Suprapubic skin (tissue), 4 donors: ENCODE data around the gene CSMD2. TPM values are rescaled to one million over a fixed set of nuclear protein-coding genes. Genes with fewer than 3 reads are reported as not detected.

ENCODE experiments used
- DNase-seq, 2 donors: peaks; one replicate each; pipeline ENCODE4 v3.0.0-alpha.2; 2019; ENCODE audit warnings: low spot score in 2 of 2
- H3K27ac ChIP-seq: fragments of 200-600 bp; sonication (generic); one replicate; pipeline ENCODE4 v1.5.1; 2019
- H3K27me3 ChIP-seq: fragments of 200-600 bp; sonication (generic); one replicate; pipeline ENCODE4 v1.5.1; 2019
- H3K36me3 ChIP-seq: fragments of 200-600 bp; sonication (generic); one replicate; pipeline ENCODE4 v1.5.1; 2019
- H3K4me1 ChIP-seq: fragments of 200-600 bp; sonication (generic); one replicate; pipeline ENCODE4 v1.5.1; 2019
- H3K4me3 ChIP-seq: fragments of 200-600 bp; sonication (generic); one replicate; pipeline ENCODE4 v1.5.1; 2019; ENCODE audit warnings: mild to moderate bottlenecking
- H3K9me3 ChIP-seq: fragments of 200-600 bp; sonication (generic); one replicate; pipeline ENCODE4 v1.5.1; 2019
- CTCF ChIP-seq, 2 donors: fragments of 200-600 bp in 1 of 2; fragments of 450-650 bp in 1 of 2; sonication (generic) in 1 of 2; IDR thresholded peaks; one replicate each; pipeline ENCODE4 v1.5.1; 2016 to 2019; ENCODE audit warnings: antibody characterized with exemption in 2 of 2, mild to moderate bottlenecking in 1 of 2, moderate library complexity in 1 of 2
- EP300 ChIP-seq: sonication (generic); formaldehyde crosslinking; IDR thresholded peaks from one replicate; pipeline ENCODE4 v1.6.1; 2017; ENCODE audit warnings: antibody characterized with exemption
- POLR2A ChIP-seq, 2 donors: fragments of 450-650 bp; IDR thresholded peaks; one replicate each; pipeline ENCODE4 v1.6.1; 2017; ENCODE audit warnings: antibody characterized with exemption in 2 of 2, mild to moderate bottlenecking in 2 of 2, moderate library complexity in 2 of 2
- POLR2AphosphoS5 ChIP-seq, 3 donors: sonication (generic); formaldehyde crosslinking; IDR thresholded peaks; one replicate each; pipeline ENCODE4 v1.6.1; 2017; ENCODE audit warnings: antibody characterized with exemption in 3 of 3
- WGBS: methylation state at CpG from one replicate; pipeline ENCODE4 v1.1.5; 2018; 5-methylcytosine and 5-hydroxymethylcytosine counted together
- total RNA-seq, 4 donors: library from RNA; depleted of rRNA; stranded (reverse); fragments of >200 nt; gene quantifications; one replicate each; pipeline ENCODE4 v1.1.0, GENCODE V29; 2016

CSMD2 gene
- total RNA-seq, 4 donors from 2014 or later, result 0.08 to 0.55 (median 0.13) TPM

GRCh38 chr1:33703464-33703863, 461.6 kb downstream of the CSMD2 start:
- WGBS, result 73% methylated on average over 3 of the region's 3 CpGs
- no peaks in the 10 kb centered on the region for H3K4me1 ChIP-seq
- H3K36me3 ChIP-seq, result no peaks in the 10 kb centered on the region

GRCh38 chr1:33698361-33699035, 466.5 kb downstream of the CSMD2 start:
- WGBS, result 93% methylated on average over 14 of the region's 14 CpGs
- peaks cover 2% of the 10 kb centered on the region for H3K27me3 ChIP-seq
- H3K36me3 ChIP-seq, result no peaks in the 10 kb centered on the region
- TF ChIP-seq CTCF (IDR thresholded peaks at IDR 0.05) (no peak), POLR2AphosphoS5 (IDR thresholded peaks at IDR 0.05) (no peak), EP300 (no peak), POLR2A (IDR thresholded peaks at IDR 0.05) (no peak)
- H3K27ac ChIP-seq, result no peak overlapping the region
- peaks cover 3% of the 10 kb centered on the region for H3K9me3 ChIP-seq
- no peaks in the 10 kb centered on the region for H3K4me1 ChIP-seq
- DNase-seq, result no peak
- H3K4me3 ChIP-seq, result no peak overlapping the region

More at GRCh38 chr1:33703464-33703863, 461.6 kb downstream of the CSMD2 start:
- H3K4me3 ChIP-seq, result no peak overlapping the region
- no peak for DNase-seq
- peaks cover 3% of the 10 kb centered on the region for H3K9me3 ChIP-seq
- no peak overlapping the region for H3K27ac ChIP-seq
- H3K27me3 ChIP-seq, result peaks cover 6% of the 10 kb centered on the region
- no peak for TF ChIP-seq POLR2A (IDR thresholded peaks at IDR 0.05)
- no peak for TF ChIP-seq EP300

GRCh38 chr1:33697816-33698215, 467.2 kb downstream of the CSMD2 start:
- no peak for DNase-seq
- H3K36me3 ChIP-seq, result no peaks in the 10 kb centered on the region
- H3K27ac ChIP-seq, result no peak overlapping the region
- TF ChIP-seq POLR2A (IDR thresholded peaks at IDR 0.05) (no peak), EP300 (no peak), CTCF (IDR thresholded peaks at IDR 0.05) (no peak), POLR2AphosphoS5 (IDR thresholded peaks at IDR 0.05) (no peak)
- 71% methylated on average over 2 of the region's 2 CpGs for WGBS
- no peak overlapping the region for H3K4me3 ChIP-seq
- H3K27me3 ChIP-seq, result peaks cover 2% of the 10 kb centered on the region
- H3K4me1 ChIP-seq, result no peaks in the 10 kb centered on the region
- peaks cover 2% of the 10 kb centered on the region for H3K9me3 ChIP-seq

- Histone ChIP-seq H3K4me1 (no peaks in the 10 kb centered on the region), H3K27me3 (peaks cover 2% of the 10 kb centered on the region), H3K36me3 (no peaks in the 10 kb centered on the region), H3K27ac (no peak overlapping the region), H3K9me3 (no peaks in the 10 kb centered on the region), H3K4me3 (no peak overlapping the region)
- TF ChIP-seq CTCF (IDR thresholded peaks at IDR 0.05) (no peak), POLR2AphosphoS5 (IDR thresholded peaks at IDR 0.05) (no peak), EP300 (no peak)
- 71% methylated on average over 2 of the region's 2 CpGs for WGBS
- DNase-seq, result no peak
Observed at GRCh38 chr1:33696962-33697361, 468.1 kb downstream of the CSMD2 start.

- TF ChIP-seq POLR2AphosphoS5 (IDR thresholded peaks at IDR 0.05) (no peak), EP300 (no peak), POLR2A (IDR thresholded peaks at IDR 0.05) (no peak), CTCF (IDR thresholded peaks at IDR 0.05) (no peak)
- H3K9me3 ChIP-seq, result no peaks in the 10 kb centered on the region
- H3K27me3 ChIP-seq, result peaks cover 2% of the 10 kb centered on the region
Observed at GRCh38 chr1:33696311-33696710, 468.7 kb downstream of the CSMD2 start.

More at GRCh38 chr1:33696311-33696710, 468.7 kb downstream of the CSMD2 start:
- H3K4me1 ChIP-seq, result no peaks in the 10 kb centered on the region
- no peak overlapping the region for H3K27ac ChIP-seq
- 78% methylated on average over 1 of the region's 1 CpG for WGBS
- H3K36me3 ChIP-seq, result no peaks in the 10 kb centered on the region
- H3K4me3 ChIP-seq, result no peak overlapping the region
- DNase-seq, result no peak
